CD4-positive, CD25-positive, alpha-beta regulatory T cell (primary cell): Measurements from ENCODE around the gene FOXJ2. TPM values are rescaled to one million over a fixed set of nuclear protein-coding genes. Genes with fewer than 3 reads are reported as not detected.

ENCODE experiments used
- polyA plus RNA-seq, 4 donors: library from polyadenylated mRNA; unstranded; fragments of 300-500 nt; fragmentation: Illumina TruSeq; gene quantifications; one replicate each; pipeline ENCODE4 v1.2.3, GENCODE V29; 2021
- total RNA-seq: library from RNA; stranded (reverse); gene quantifications from one replicate; pipeline ENCODE4 v1.2.3, GENCODE V29; 2022

The FOXJ2 gene
- total and polyA plus RNA-seq, 5 donors from 2014 or later, result 6.6 to 26.1 (median 8.4) TPM

Other genes with a start within 250 kb of the FOXJ2 start
- gene NANOG, start 243.3 kb upstream of the FOXJ2 start, total RNA-seq, result not detected
- not detected for gene NANOG, start 243.3 kb upstream of the FOXJ2 start, polyA plus RNA-seq
- gene SLC2A14, start 159.8 kb upstream of the FOXJ2 start, total RNA-seq, result 0.25 TPM
- gene SLC2A14, start 159.8 kb upstream of the FOXJ2 start, polyA plus RNA-seq, result 1 to 10 TPM in 1 of 4 donors, not detected in 3; 1.6 TPM
- gene SLC2A3, start 96.5 kb upstream of the FOXJ2 start, total RNA-seq, result 947 TPM
- 100 to 1,000 TPM in 3 of 4 donors, 10 to 100 TPM in 1; 96.9 to 128 (median 103) TPM for gene SLC2A3, start 96.5 kb upstream of the FOXJ2 start, polyA plus RNA-seq
- 2.7 TPM for gene C3AR1, start 33.6 kb downstream of the FOXJ2 start, total RNA-seq
- gene C3AR1, start 33.6 kb downstream of the FOXJ2 start, polyA plus RNA-seq, result 10 to 100 TPM in 2 of 4 donors, 1 to 10 TPM in 2; 6.5 to 12.7 (median 9.5) TPM
- 78.3 TPM for gene NECAP1, start 49.6 kb downstream of the FOXJ2 start, total RNA-seq
- gene NECAP1, start 49.6 kb downstream of the FOXJ2 start, polyA plus RNA-seq, result 10 to 100 TPM; 20.5 to 34.8 (median 23.8) TPM
- 1.4 TPM for gene CLEC4A, start 90.9 kb downstream of the FOXJ2 start, total RNA-seq
- gene CLEC4A, start 90.9 kb downstream of the FOXJ2 start, polyA plus RNA-seq, result 1 to 10 TPM in 1 of 4 donors, under 1 TPM in 2, not detected in 1; 0.14 to 1.2 (median 0.53) TPM
- not detected for gene ZNF705A, start 124.3 kb downstream of the FOXJ2 start, total RNA-seq
- not detected for gene ZNF705A, start 124.3 kb downstream of the FOXJ2 start, polyA plus RNA-seq
- 0.67 TPM for gene FAM90A1, start 194.9 kb downstream of the FOXJ2 start, total RNA-seq
- under 1 TPM in 2 of 4 donors, not detected in 2; 0.11 to 0.24 TPM for gene FAM90A1, start 194.9 kb downstream of the FOXJ2 start, polyA plus RNA-seq